NCI-H2107 (cell line): ENCODE measurements around the gene C5orf46.
"Not testable (repeated sequence)": the region's sequence is repeated elsewhere in the genome, so short reads cannot be mapped to it uniquely, and the experiment has no call there.

Experiments
- DNase-seq: peaks from one replicate; lab custom pipeline; 2025; lab: John Stamatoyannopoulos, UW

Gene C5orf46

DNA sequence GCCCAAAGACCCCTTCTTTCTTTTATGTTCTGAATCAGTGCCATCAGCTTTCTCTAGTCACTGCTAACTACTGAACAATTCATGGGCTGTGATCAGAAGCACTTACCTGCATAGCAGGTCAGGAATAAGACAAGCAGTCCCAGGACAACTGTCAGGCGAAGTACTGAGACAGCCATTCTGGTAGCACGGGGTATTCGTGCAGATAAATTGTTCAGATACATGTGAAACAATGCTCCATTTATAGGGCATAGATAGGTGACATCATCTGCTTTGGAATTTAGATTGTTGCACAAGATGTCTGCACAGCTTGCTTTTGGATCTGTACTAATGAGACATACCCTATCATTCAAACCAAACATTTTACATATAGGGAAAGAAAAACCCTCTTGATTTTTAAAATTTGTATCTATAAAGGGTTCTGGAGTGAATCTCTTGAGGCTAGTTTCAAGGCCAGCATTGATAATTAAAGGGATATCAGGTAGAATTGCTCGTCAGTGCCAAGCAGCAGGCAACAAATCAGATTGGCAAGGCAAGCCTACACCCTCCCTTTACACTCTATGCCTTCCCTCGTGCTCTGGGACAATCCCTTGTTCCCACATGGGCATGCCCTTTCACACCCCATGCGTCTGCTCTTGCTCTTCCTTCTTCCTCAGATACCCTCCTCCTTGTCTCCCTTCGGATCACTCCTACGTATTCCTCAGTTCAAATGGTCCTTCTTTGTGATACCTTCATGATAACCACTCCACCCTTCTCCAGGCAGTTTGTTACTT lies at the start of gene C5orf46:
Gene C5orf46, minus strand, starts transcription at position 213 of the 770 bp plus-strand sequence. Its CDS starts 37 bp downstream, at position 176.
- DNase-seq: no peak

DNA sequence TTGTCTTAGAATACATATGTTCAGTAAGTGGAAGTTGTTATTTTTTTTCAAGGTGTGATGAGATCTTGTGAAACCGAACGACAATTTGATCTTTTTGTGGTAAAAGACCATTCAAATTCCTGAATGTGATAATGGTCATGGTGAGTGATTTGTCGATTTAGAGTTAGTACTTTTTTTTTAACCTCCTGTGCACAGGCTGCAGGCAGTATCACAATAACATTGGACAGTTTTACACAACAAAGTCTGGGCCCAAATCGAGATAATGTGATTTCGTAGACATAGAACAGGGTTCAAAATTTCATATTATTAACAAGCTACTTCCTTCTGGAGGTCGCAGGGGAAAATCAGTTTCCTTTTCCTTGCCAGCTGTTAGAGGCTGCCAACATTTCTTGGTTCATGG lies 48.6 kb upstream of the C5orf46 start:
- no peak for DNase-seq

DNA sequence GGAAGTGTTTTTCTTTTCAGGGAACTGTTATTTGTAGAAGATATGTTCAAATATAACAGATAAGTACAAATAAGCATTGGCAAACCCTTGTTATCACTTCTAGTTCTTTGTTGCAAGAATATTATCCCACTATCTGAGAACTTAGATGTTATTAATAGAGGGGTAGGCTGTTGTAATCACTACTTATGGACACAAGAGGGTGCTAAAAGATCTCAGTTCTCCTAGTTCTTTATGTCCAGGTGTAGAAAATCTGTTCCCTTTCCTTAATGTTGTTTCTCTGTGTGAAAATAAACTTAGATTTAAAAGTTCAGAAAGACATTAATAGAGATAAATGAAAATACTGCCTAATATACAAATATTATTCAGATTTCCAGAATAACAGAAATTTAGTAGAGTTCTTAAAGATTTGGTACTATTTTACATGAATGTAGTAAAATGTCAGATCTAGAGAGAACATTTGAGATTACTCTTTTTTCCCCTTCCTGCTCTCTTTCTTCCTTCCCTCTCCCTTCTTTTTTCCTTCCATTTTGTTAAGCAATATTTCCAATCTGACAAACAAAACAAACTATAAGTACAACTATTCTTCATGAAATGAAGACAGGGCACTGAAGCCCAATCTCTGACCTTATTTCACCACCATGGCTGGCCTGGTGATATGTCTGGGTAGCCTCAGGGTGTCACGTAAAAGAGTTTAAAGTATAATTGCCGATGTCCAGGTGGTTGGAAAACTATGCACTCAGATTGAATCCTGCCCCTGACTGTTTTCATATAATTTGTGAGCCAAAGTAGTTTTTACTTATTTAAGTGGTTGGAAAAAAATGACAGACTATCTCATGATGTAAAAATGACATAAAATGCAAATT lies 43.6 kb upstream of the C5orf46 start:
- DNase-seq: no peak

DNA sequence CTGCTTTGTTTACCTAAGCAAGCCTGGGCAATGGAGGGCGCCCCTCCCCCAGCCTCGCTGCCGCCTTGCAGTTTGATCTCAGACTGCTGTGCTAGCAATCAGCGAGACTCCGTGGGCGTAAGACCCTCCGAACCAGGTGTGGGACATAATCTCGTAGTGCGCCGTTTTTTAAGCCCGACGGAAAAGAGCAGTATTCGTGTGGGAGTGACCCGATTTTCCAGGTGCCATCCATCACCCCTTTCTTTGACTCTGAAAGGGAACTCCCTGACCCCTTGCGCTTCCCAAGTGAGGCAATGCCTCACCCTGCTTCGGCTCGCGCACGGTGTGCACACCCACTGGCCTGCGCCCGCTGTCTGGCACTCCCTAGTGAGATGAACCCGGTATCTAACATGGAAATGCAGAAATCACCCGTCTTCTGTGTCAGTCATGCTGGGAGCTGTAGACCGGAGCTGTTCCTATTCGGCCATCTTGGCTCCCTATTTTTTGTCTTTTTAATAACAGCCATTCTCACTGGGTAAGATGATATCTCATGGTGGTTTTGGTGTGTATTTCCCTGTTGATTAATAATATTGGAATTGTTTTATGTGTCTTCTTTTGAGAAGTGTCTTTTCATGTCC lies 40.4 kb upstream of the C5orf46 start:
- DNase-seq: not testable (repeated sequence)

GRCh38 chr5:147939431-147940114 lies 33.2 kb upstream of the C5orf46 start:
- DNase-seq: no peak

DNA sequence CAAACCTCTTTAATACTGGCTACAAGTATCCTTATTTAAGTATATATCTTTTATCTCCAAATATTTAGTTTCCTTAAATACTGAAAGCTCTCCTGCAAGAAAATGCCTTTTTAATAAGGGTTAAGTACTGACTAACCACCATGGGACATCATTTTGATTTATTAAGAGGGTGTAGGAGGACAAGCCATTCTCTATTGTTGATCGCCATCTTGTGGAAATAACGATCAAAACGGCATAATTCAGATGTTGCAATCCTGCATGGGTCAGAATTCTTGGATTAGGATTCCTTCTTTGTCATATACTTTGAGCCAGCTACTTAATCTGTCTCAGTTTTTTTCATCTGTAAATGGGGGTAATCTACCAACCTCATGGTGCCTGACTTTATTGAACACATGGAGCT lies 28.7 kb upstream of the C5orf46 start:
- no peak for DNase-seq

- no peak for DNase-seq
Observed at GRCh38 chr5:147930769-147931168, 24.4 kb upstream of the C5orf46 start.

- DNase-seq: no peak
Observed at GRCh38 chr5:147927901-147928300, 21.6 kb upstream of the C5orf46 start.

DNA sequence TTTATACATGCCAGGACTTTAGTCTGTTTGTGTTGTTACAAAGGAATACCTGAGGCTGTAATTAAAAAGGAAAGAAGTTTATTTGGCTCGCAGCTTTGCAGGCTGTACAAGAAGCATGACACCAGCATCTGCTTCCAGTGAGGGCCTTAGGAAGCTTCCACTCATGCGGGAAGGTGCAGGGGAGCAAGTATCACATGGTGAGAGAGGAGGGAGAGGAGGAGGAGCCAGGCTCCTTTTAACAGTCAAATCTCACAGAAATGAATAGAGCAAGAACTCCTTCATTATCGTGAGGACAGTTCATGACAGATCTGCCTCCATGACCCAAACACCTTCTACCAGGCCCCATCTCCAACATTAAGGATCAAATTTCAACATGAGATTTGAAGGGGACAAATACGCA lies 18.7 kb upstream of the C5orf46 start:
- DNase-seq: no peak

- no peak for DNase-seq
Observed at GRCh38 chr5:147921136-147921535, 14.8 kb upstream of the C5orf46 start.

GRCh38 chr5:147920420-147921030 lies 14.2 kb upstream of the C5orf46 start:
- DNase-seq: no peak

DNA sequence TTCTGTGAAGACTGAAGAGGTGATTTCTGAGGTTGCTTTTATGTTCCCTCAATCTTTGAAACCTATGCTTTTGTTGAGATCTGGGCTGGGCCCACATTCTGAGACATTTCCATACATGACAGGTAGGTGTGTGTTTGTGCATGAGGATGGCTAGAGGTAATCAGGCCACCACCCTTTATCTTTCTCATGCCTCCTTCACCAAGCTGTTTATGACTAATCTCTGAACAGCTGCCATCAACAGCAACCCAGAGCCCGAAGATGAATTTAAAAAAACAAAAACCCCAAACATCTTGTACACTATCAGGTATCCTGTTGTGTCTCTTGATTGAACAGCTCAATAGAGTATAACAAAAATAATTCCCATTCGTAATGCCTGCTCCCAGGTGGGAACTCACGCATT lies 12.6 kb upstream of the C5orf46 start:
- DNase-seq: no peak

DNA sequence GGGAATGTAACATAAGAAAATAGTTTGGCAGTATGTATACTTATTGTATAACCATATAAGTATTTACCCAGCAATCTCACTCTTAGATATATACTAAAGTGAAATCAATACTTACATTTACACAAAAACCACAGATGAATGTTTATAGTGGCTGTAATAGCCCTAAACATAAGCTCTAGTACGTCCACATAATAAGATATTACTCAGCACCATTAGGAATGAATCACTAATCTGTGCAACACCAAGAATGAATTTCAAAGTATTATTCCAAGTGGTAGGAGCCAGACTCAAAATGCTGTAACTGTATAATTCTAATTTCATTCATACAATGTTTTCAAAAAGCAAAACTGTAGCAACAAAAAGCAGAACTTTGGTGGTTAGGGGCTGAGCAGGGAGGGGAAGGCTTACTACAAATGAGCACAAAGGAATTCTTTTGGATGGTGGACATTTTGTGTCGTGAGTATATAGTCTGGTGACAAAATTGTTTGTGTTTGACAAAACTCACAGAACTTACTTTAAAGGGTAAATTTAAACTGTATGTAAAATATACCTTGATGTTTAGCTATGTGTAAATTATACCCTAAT lies 11.9 kb upstream of the C5orf46 start:
- DNase-seq: no peak

- no peak for DNase-seq
Observed at GRCh38 chr5:147913786-147914185, 7.4 kb upstream of the C5orf46 start.

GRCh38 chr5:147912011-147912410 lies 5.7 kb upstream of the C5orf46 start:
- DNase-seq: no peak

- no peak for DNase-seq
Observed at GRCh38 chr5:147911427-147911826, 5.1 kb upstream of the C5orf46 start.

- no peak for DNase-seq
Observed at GRCh38 chr5:147904110-147904509, 2.2 kb downstream of the C5orf46 start.

- DNase-seq: no peak
Observed at GRCh38 chr5:147902609-147903115, 3.7 kb downstream of the C5orf46 start.

DNA sequence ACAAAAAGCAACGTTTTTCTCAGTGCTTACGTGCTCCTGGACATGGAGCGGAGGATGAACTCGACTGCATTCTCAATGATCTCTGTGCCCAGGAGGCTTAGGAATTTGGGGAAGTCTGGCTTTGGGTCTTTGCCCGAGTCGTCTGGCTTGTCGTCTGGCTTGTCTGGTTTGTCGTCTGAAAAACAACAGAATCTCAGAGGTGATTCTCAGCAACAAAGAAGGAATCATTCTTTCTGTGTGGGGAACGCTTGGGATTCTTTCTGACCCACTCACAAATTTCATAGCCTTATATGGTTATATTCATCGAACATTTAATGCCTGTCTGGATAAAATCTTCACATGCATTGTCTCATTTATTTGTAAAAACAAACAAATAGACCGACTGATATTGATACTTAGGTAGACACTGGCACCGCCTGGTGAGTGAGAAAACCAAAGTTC lies 4.7 kb downstream of the C5orf46 start:
- no peak for DNase-seq

GRCh38 chr5:147898875-147899401 lies 7.4 kb downstream of the C5orf46 start:
- DNase-seq: no peak

DNA sequence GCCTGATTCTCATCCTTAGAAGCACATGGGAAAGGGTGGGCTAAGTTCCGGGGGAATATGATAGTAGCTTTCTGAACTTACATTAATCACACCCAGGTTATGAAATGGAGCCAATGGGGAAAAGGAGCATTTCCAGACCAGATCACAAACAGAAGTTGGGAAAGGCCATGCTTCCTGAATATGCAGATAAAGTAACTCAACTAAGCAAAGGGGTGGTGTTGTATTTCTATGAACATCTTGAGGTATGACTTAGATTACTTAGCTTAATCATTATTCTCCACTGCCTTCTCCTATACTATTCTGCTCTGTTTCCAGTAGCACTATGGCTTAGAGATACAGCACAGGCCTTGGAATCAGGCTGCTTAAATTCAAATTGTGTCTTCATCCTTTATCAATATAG lies 10.5 kb downstream of the C5orf46 start:
- DNase-seq: no peak
